GM12892 (cell line): Measurements from ENCODE around the gene MINPP1.

Experiments
- POLR2A ChIP-seq: IDR thresholded peaks from 2 replicates; pipeline ENCODE4 v1.6.1; 2011; ENCODE audit warnings: low read depth, low read length, control low read depth
- TAF1 ChIP-seq: IDR thresholded peaks from 2 replicates; pipeline ENCODE4 v1.6.1; 2011; ENCODE audit warnings: low read depth, mild to moderate bottlenecking, control low read depth, low read length, borderline replicate concordance

GRCh38 chr10:87531908-87532622, 27.4 kb downstream of the MINPP1 start:
- TF ChIP-seq TAF1 (no peak), POLR2A (no peak)
